HUDEP-2 (cell line): ENCODE data around the gene KRTAP12-3.
A peak's percentile ranks its signal among the peaks of the same experiment; 100 is the strongest.
"Not testable (repeated sequence)": the region's sequence is repeated elsewhere in the genome, so short reads cannot be mapped to it uniquely, and the experiment has no call there.

ENCODE experiments used
- DNase-seq, 76 experiments: peaks; one replicate each; lab custom pipeline; 2025; ENCODE audit not compliant: unreplicated experiment in 76 of 76; lab: John Stamatoyannopoulos, UW

The KRTAP12-3 gene

GRCh38 chr21:44657635-44658540, at the start of gene KRTAP12-3:
Gene KRTAP12-3 (plus strand): TSS chr21:44657932. CDS start chr21:44657980, 48 bp downstream.
- no peak for DNase-seq

DNA sequence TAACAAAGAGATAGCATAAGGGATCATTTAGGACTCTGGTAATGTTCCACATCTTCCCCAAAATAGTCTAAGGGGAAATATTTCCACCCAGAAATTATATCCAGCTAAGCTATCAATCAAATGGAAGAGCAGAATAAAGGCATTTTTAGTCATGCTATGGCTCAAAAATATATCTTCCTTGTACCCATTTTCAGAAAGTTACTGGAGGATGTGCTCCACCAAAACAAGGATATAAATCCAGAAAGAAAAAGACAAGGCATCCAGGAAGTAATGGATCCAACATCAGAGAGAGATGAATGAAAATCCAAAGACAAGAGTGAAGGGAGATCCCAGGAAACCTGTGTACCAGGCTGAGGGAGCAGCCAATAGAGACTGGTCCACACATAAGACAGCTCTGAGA, 48.5 kb upstream of the KRTAP12-3 start:
- DNase-seq: no peak

GRCh38 chr21:44610157-44610843, 47.4 kb upstream of the KRTAP12-3 start:
- not testable (repeated sequence) for DNase-seq

- no peak for DNase-seq
Observed at GRCh38 chr21:44611551-44611950, 46.2 kb upstream of the KRTAP12-3 start.

DNA sequence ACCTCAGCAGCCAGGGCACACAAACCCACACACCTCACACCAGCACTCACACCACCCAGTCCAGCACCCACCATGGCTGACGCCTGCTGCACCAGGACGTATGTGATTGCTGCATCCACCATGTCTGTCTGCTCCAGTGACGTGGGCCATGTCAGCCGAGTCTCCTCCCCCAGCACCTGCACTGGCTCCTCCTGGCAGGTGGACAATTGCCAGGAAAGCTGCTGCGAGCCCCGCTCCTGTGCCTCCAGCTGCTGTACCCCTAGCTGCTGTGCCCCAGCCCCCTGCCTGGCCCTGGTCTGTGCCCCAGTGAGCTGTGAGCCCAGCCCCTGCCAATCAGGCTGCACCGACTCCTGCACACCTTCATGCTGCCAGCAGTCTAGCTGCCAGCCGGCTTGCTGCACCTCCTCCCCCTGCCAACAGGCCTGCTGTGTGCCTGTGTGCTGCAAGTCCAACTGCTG, 45.7 kb upstream of the KRTAP12-3 start, which contains the start of gene KRTAP10-8:
Gene KRTAP10-8, plus strand, starts transcription at position 51 of the 458 bp plus-strand sequence. Its CDS starts 22 bp downstream, at position 73.
- DNase-seq: no peak

- no peak for DNase-seq
Observed at GRCh38 chr21:44612669-44613229, 45.0 kb upstream of the KRTAP12-3 start.

- DNase-seq: no peak
Observed at GRCh38 chr21:44613386-44614155, 44.2 kb upstream of the KRTAP12-3 start.

DNA sequence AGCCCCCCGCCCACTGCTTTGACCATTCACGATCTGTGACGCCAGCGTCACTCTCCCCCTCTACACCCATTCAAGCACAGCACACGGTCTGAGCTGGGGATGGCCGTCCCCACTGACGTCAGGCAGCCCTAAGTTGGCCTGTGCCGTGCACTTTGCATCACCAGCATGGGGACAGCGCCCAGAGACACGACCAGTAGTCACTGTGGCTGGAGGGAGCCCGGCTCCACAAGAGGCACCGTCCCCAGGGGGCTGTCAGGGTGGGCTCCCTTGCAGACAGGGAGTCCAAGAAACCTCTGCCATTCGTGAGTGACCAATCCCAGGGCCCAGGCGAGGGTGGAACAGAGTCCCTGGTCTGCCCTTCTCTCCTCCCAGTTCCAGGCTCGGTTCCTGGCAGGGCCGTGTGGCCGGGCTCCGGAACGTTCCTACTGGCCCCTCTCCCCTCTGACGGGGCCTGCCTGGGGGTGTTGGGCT, 43.5 kb upstream of the KRTAP12-3 start:
- DNase-seq: no peak

GRCh38 chr21:44614961-44615391, 42.8 kb upstream of the KRTAP12-3 start:
- no peak for DNase-seq

DNA sequence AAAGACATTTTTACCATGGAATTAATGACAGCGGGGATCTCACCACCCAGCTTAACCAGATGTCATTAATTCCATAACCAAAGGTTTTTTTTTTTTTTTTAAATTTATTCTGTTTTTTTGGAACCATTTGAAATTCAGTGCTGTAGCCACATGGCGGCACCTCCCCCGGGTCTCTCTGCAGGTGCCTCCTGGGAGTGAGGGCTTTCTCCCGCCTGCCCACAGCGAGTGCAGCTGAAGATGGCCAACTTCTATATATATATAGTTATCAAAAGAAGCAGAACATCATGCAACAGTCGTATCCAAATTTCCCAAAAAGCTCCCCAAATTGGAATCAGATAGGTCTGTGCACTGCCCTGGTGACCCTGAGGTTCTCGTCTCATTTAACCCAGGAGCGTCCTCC, 42.3 kb upstream of the KRTAP12-3 start:
- DNase-seq: no peak

DNA sequence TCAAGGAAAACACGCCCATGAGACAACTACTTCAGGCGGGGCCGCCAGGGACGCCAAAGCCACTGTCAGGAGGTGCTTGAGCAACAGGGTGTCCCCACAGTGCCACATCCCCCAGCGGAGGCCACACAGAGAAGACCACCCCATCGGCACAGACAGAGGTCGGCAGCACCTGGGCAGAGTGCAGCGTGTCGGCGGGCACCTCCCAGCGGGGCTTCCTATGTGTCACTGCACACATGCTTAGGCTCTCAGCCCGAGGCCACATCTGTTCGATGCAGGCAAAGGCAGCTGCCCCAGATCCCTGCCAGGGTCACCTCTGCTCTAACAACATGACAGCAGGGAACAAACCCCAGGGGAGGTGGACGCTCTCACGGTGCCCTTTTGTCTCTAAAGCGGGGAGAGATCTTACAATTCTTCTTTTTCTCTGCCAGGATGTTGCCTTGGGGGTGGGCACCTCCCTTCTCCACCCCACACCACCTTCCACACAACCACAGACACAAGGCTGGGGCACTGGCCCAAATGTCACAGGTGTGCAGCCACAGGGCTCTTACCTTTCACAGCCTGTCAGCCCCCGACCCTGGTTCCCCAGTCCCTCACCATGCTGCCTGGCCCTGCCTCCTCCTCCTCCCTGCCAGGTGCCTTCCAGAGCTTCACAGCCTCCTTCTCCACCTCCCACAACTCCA, 41.7 kb upstream of the KRTAP12-3 start:
- no peak for DNase-seq

GRCh38 chr21:44616591-44616926, 41.2 kb upstream of the KRTAP12-3 start:
- no peak for DNase-seq

GRCh38 chr21:44617071-44617501, 40.6 kb upstream of the KRTAP12-3 start:
- no peak for DNase-seq

- DNase-seq: peak in 3 of 76 experiments; percentile 13 to 21 (median 13)
Observed at GRCh38 chr21:44618504-44618903, 39.2 kb upstream of the KRTAP12-3 start.

- no peak for DNase-seq
Observed at GRCh38 chr21:44618909-44619308, 38.8 kb upstream of the KRTAP12-3 start.

- DNase-seq: no peak
Observed at GRCh38 chr21:44619886-44620285, 37.8 kb upstream of the KRTAP12-3 start.

DNA sequence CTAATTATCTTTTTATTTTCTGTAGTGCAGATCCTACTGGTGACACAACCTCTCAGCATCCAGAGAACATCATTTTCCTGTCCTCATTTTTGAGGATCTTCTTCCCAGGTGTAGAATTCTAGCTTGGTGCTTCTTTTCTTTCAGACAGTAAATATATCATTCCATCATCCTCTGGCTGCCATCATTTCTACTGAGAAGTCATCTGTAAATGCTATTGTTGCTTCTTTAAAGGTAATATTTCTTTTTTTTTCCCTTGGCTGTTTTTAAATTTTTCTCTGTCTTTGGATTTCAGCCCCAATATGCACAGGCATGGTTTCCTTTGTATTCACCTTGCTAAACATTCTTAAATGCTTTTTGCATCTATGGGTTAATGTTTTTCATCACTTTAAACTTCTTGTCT, 34.2 kb upstream of the KRTAP12-3 start:
- no peak for DNase-seq

- no peak for DNase-seq
Observed at GRCh38 chr21:44625756-44626155, 32.0 kb upstream of the KRTAP12-3 start.

GRCh38 chr21:44626262-44626661, 31.5 kb upstream of the KRTAP12-3 start:
- DNase-seq: no peak

DNA sequence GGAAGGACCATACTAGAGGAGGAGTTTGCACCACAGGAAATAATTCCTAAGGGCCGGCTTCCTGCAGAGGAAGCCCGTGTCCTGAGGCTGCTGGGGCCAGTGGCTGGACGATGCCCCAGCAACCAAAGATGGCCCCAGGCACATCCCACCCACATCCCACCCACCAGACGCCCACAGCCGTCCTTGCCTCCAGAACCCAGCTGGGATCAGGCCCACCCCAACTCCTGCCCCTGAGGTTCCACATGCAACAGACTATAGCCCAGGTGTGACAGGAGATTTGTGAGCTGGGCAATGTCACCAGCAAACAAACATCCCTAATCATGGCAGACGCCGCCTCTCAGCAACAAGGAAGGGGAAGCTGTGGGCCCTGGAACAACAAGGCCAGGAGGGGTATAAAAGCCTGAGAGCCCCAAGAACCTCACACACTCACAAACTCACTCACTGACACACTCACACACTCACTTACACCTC, 31.0 kb upstream of the KRTAP12-3 start, which contains the start of gene KRTAP10-9:
Gene KRTAP10-9, plus strand, starts transcription at position 421 of the 471 bp plus-strand sequence. CDS start 79 bp downstream, outside the sequence.
- no peak for DNase-seq
